ENCODE results near the gene CBARP. TPM values are rescaled to one million over a fixed set of nuclear protein-coding genes. Genes with fewer than 3 reads are reported as not detected.
A peak's percentile ranks its signal among the peaks of the same experiment; 100 is the strongest.

Gene CBARP
- total and polyA plus RNA-seq, 2 of the 13 experiments (the other 11 are each of a cell fraction or from before 2014, with no cell fraction given), result 1.2 to 1.4 TPM

DNA sequence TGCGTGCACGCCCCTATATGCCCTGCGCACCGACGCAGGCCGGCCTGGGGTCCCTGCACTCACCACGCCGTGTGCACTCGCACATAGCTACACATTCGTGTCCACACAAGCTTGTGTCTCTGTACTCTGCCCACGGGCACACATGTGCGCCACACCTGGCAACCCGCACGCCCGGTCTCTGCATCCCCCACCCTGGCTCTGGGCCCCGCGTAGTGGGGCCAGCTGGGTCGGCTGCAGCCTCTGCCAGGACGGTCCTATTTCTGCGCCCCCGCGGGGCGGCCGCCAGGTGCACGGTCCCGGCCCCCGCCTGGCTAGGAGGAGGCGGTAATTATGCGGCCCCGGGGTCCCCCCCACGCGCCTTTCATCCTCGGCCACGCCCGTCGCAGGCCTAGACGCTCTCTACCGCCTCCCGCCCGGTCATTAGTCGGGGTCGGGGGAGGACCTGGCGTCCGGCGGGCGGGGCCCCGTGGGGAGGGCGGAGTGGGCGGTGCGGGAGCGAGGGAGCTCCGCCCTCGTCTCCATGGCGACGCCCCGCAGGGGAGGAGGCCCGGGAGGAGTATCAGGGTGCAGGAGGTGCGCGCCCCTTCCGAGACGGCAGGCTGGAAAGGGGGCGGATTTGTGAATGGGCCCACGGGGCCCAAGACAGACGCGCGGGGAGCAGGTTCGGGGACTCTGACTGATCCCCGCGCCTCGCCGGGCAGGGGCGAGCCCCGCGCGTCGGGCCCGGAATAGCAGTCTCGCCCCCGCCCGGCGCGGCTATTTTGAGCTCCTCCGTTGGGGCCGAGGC is 28.5 kb upstream of the CBARP start (continued):
- TF ChIP-seq, protein P1, sequence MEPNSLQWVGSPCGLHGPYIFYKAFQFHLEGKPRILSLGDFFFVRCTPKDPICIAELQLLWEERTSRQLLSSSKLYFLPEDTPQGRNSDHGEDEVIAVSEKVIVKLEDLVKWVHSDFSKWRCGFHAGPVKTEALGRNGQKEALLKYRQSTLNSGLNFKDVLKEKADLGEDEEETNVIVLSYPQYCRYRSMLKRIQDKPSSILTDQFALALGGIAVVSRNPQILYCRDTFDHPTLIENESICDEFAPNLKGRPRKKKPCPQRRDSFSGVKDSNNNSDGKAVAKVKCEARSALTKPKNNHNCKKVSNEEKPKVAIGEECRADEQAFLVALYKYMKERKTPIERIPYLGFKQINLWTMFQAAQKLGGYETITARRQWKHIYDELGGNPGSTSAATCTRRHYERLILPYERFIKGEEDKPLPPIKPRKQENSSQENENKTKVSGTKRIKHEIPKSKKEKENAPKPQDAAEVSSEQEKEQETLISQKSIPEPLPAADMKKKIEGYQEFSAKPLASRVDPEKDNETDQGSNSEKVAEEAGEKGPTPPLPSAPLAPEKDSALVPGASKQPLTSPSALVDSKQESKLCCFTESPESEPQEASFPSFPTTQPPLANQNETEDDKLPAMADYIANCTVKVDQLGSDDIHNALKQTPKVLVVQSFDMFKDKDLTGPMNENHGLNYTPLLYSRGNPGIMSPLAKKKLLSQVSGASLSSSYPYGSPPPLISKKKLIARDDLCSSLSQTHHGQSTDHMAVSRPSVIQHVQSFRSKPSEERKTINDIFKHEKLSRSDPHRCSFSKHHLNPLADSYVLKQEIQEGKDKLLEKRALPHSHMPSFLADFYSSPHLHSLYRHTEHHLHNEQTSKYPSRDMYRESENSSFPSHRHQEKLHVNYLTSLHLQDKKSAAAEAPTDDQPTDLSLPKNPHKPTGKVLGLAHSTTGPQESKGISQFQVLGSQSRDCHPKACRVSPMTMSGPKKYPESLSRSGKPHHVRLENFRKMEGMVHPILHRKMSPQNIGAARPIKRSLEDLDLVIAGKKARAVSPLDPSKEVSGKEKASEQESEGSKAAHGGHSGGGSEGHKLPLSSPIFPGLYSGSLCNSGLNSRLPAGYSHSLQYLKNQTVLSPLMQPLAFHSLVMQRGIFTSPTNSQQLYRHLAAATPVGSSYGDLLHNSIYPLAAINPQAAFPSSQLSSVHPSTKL (CRISPR knock-in tag; IDR thresholded peaks at IDR 0.05), result peak; percentile 62
- TF ChIP-seq ZMYM4 (CRISPR knock-in tag; IDR thresholded peaks at IDR 0.05) (peak; percentile 7; the same call in 1 of the 2 replicates), CAMTA2 (CRISPR knock-in tag; IDR thresholded peaks at IDR 0.05; ENCODE audit: borderline replicate concordance) (0 out of 2 replicates have a peak, but pooled peaks have one; percentile 50), FOXO1 (CRISPR knock-in tag; IDR thresholded peaks at IDR 0.05) (0 out of 2 replicates have a peak, but pooled peaks have one; percentile 6), KDM4B (CRISPR knock-in tag; IDR thresholded peaks at IDR 0.05) (0 out of 2 replicates have a peak, but pooled peaks have one; percentile 36)
- TF ChIP-seq, protein P2, sequence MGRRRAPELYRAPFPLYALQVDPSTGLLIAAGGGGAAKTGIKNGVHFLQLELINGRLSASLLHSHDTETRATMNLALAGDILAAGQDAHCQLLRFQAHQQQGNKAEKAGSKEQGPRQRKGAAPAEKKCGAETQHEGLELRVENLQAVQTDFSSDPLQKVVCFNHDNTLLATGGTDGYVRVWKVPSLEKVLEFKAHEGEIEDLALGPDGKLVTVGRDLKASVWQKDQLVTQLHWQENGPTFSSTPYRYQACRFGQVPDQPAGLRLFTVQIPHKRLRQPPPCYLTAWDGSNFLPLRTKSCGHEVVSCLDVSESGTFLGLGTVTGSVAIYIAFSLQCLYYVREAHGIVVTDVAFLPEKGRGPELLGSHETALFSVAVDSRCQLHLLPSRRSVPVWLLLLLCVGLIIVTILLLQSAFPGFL (CRISPR knock-in tag; IDR thresholded peaks at IDR 0.05), result no peak
- TF ChIP-seq, protein P3, sequence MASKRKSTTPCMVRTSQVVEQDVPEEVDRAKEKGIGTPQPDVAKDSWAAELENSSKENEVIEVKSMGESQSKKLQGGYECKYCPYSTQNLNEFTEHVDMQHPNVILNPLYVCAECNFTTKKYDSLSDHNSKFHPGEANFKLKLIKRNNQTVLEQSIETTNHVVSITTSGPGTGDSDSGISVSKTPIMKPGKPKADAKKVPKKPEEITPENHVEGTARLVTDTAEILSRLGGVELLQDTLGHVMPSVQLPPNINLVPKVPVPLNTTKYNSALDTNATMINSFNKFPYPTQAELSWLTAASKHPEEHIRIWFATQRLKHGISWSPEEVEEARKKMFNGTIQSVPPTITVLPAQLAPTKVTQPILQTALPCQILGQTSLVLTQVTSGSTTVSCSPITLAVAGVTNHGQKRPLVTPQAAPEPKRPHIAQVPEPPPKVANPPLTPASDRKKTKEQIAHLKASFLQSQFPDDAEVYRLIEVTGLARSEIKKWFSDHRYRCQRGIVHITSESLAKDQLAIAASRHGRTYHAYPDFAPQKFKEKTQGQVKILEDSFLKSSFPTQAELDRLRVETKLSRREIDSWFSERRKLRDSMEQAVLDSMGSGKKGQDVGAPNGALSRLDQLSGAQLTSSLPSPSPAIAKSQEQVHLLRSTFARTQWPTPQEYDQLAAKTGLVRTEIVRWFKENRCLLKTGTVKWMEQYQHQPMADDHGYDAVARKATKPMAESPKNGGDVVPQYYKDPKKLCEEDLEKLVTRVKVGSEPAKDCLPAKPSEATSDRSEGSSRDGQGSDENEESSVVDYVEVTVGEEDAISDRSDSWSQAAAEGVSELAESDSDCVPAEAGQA (IDR thresholded peaks at IDR 0.05; ENCODE audit: low read depth), result no peak
- TF ChIP-seq, protein P3 (CRISPR knock-in tag; IDR thresholded peaks at IDR 0.05; ENCODE audit: borderline replicate concordance), result no peak
